HL-60 (cell line): Measurements from ENCODE around the gene TCHP.

Source experiments
- DNase-seq, 2 experiments: peaks; one replicate each; pipeline ENCODE4 v3.0.0-alpha.2; 2010 to 2020; ENCODE audit warnings: low read depth in 1 of 2, low spot score in 1 of 2
- H3K27ac ChIP-seq: fragments of 250-450 bp; sonication (Bioruptor Pico); replicated peaks from 2 replicates; pipeline ENCODE4 v1.5.1; 2020; ENCODE audit warnings: mild to moderate bottlenecking, moderate library complexity
- H3K27me3 ChIP-seq: fragments of 250-450 bp; sonication (Bioruptor Pico); 2 replicates; pipeline ENCODE4 v1.5.1; 2021; ENCODE audit warnings: mild to moderate bottlenecking, moderate library complexity; ENCODE audit not compliant: insufficient read depth, poor library complexity, severe bottlenecking
- H3K4me3 ChIP-seq: replicated peaks from 2 replicates; pipeline ENCODE4 v1.5.1; 2011; ENCODE audit warnings: mild to moderate bottlenecking, control low read depth, low read length; ENCODE audit not compliant: insufficient read depth
- CTCF ChIP-seq: IDR thresholded peaks from one replicate; pipeline ENCODE4 v1.5.1; 2011; ENCODE audit warnings: low read length, control low read depth, inconsistent platforms; ENCODE audit not compliant: insufficient read depth
- GABPA ChIP-seq: IDR thresholded peaks from 2 replicates; pipeline ENCODE4 v1.6.1; 2012; ENCODE audit warnings: low read depth
- POLR2AphosphoS5 ChIP-seq: IDR thresholded peaks from 2 replicates; pipeline ENCODE4 v1.6.1; 2012; ENCODE audit warnings: low read depth
- REST ChIP-seq: IDR thresholded peaks from 2 replicates; pipeline ENCODE4 v1.6.1; 2012; ENCODE audit warnings: low read depth; ENCODE audit not compliant: insufficient replicate concordance
- SPI1 ChIP-seq: IDR thresholded peaks from 2 replicates; pipeline ENCODE4 v1.6.1; 2012; ENCODE audit warnings: low read depth, mild to moderate bottlenecking, borderline replicate concordance

TCHP gene

GRCh38 chr12:109879351-109880042, 20.6 kb upstream of the TCHP start:
- Histone ChIP-seq H3K4me3 (peak overlapping the region; percentile 67), H3K27me3 (no peaks in the 10 kb centered on the region), H3K27ac (peak overlapping the region; percentile 63; the same call in 1 of the 2 replicates)
- no peak for DNase-seq
- no peak for TF ChIP-seq POLR2AphosphoS5
- no peak for TF ChIP-seq REST
- no peak for TF ChIP-seq GABPA
- no peak for TF ChIP-seq CTCF
- no peak for TF ChIP-seq SPI1

- peak; percentile 56 to 69 for DNase-seq
- peak within 1 kb of the TSS; percentile 63 for H3K27ac ChIP-seq
- H3K4me3 ChIP-seq: peak within 1 kb of the TSS; percentile 72
- H3K27me3 ChIP-seq: no peaks in the 10 kb centered on the region
- TF ChIP-seq CTCF (peak; percentile 26), POLR2AphosphoS5 (no peak), SPI1 (peak; percentile 32; the same call in 1 of the 2 replicates)
Observed at GRCh38 chr12:109880043-109880931, 19.8 kb upstream of the TCHP start, which contains the start of gene GLTP. GLTP (minus strand) TSS chr12:109880541; CDS start chr12:109880374, 167 bp downstream.

- Histone ChIP-seq H3K4me3 (peak overlapping the region; percentile 72), H3K27me3 (no peaks in the 10 kb centered on the region), H3K27ac (no peak overlapping the region)
- TF ChIP-seq SPI1 (no peak), REST (no peak), GABPA (no peak), CTCF (no peak), POLR2AphosphoS5 (no peak)
- DNase-seq: no peak
Observed at GRCh38 chr12:109880938-109881337, 19.1 kb upstream of the TCHP start.
